B cell (primary cell): Measurements from ENCODE around the gene TSPAN16. TPM values are rescaled to one million over a fixed set of nuclear protein-coding genes. Genes with fewer than 3 reads are reported as not detected.

Experiments used
- ATAC-seq: fragments of 200-7000 bp; cut with Tn5 transposase; one replicate; pipeline ENCODE4 v1.10.0; 2021; ENCODE audit warnings: low read depth, mild to moderate bottlenecking, moderate number of reproducible peaks, moderate library complexity
- CTCF ChIA-PET: fragments of 350-600 bp; sonication (Branson Sonifier 250); formaldehyde crosslinking; loops from one replicate; lab custom pipeline; 2021; ENCODE audit warnings: antibody characterized with exemption, inconsistent platforms; lab: Charles Lee
- POLR2A ChIA-PET: fragments of 350-600 bp; sonication (Branson Sonifier 250); formaldehyde crosslinking; loops from one replicate; lab custom pipeline; 2021; ENCODE audit warnings: antibody characterized with exemption; lab: Charles Lee
- DNase-seq: peaks from one replicate; pipeline ENCODE4 v3.0.0; 2013
- H2AFZ ChIP-seq: 2 replicates; pipeline ENCODE4 v1.6.1; 2012; ENCODE audit warnings: mild to moderate bottlenecking, low read depth, low read length; ENCODE audit not compliant: insufficient read depth, poor library complexity, severe bottlenecking
- H3K27ac ChIP-seq, 2 donors: 1 replicate in 1 of 2; 2 replicates in 1 of 2; pipeline ENCODE4 v1.5.1; 2012 to 2013; ENCODE audit warnings: low read length in 2 of 2, mild to moderate bottlenecking in 2 of 2, moderate library complexity in 1 of 2
- H3K27me3 ChIP-seq, 4 experiments: fragments of 200-600 bp in 1 of 4; sonication (generic) in 1 of 4; replicated peaks in 1 of 4; 1 replicate in 2 of 4; 2 replicates in 2 of 4; pipeline versions ENCODE4 v1.6.1 to v1.7.0; 2013 to 2016; ENCODE audit warnings: low read length in 3 of 4, mild to moderate bottlenecking in 2 of 4, mixed read lengths in 1 of 4, moderate library complexity in 1 of 4; ENCODE audit not compliant: insufficient read depth in 4 of 4, control insufficient read depth in 3 of 4; ENCODE audit errors: control extremely low read depth in 1 of 4
- H3K36me3 ChIP-seq, 2 experiments: replicated peaks in 1 of 2; 1 replicate in 1 of 2; 2 replicates in 1 of 2; pipeline versions ENCODE4 v1.6.1 to v1.7.1; 2013; ENCODE audit warnings: low read length in 1 of 2; ENCODE audit not compliant: insufficient read depth in 2 of 2, control insufficient read depth in 1 of 2; ENCODE audit errors: control extremely low read depth in 1 of 2, extremely low read depth in 1 of 2
- H3K4me1 ChIP-seq, 2 donors: fragments of 200-600 bp in 1 of 2; sonication (generic) in 1 of 2; 1 replicate in 1 of 2; 2 replicates in 1 of 2; pipeline versions ENCODE4 v1.5.1 to v1.6.1; 2013 to 2017; ENCODE audit warnings: low read length in 2 of 2; ENCODE audit not compliant: control insufficient read depth in 2 of 2, insufficient read depth in 2 of 2
- H3K4me2 ChIP-seq: replicated peaks from 2 replicates; pipeline ENCODE3; 2012; ENCODE audit warnings: mild to moderate bottlenecking, low read depth, low read length; ENCODE audit not compliant: poor library complexity, severe bottlenecking
- H3K4me3 ChIP-seq, 5 experiments: fragments of 200-600 bp in 1 of 5; sonication (generic) in 1 of 5; 1 replicate in 3 of 5; 2 replicates in 2 of 5; pipeline versions ENCODE4 v1.5.1 to v1.7.0; 2011 to 2016; ENCODE audit warnings: low read length in 4 of 5, mild to moderate bottlenecking in 4 of 5, low read depth in 2 of 5, control low read depth in 1 of 5, moderate library complexity in 1 of 5; ENCODE audit not compliant: insufficient read depth in 1 of 5; ENCODE audit errors: control extremely low read depth in 1 of 5, extremely low read depth in 1 of 5
- H3K79me2 ChIP-seq: fragments of 200-600 bp; sonication (generic); one replicate; pipeline ENCODE4 v1.6.0; 2016; ENCODE audit warnings: low read length; ENCODE audit not compliant: control insufficient read depth, insufficient read depth
- H3K9ac ChIP-seq: fragments of 200-600 bp; sonication (generic); 2 replicates; pipeline ENCODE4 v1.6.1; 2017; ENCODE audit warnings: mild to moderate bottlenecking, low read length, moderate library complexity
- H3K9me3 ChIP-seq, 3 donors: one replicate each; pipeline versions ENCODE4 v1.6.1 to v1.7.1; 2013; ENCODE audit warnings: low read length in 2 of 3; ENCODE audit not compliant: control insufficient read depth in 2 of 3, insufficient read depth in 1 of 3; ENCODE audit errors: control extremely low read depth in 1 of 3
- H4K20me1 ChIP-seq: 2 replicates; pipeline ENCODE4 v1.6.0; 2012; ENCODE audit warnings: mild to moderate bottlenecking, low read length; ENCODE audit not compliant: insufficient read depth, control insufficient read depth, poor library complexity, severe bottlenecking
- H3K27ac Mint-ChIP-seq: one replicate; pipeline ENCODE4 v1.8.0; 2021; ENCODE audit warnings: mixed read lengths
- H3K27me3 Mint-ChIP-seq: one replicate; pipeline ENCODE4 v1.8.0; 2021; ENCODE audit warnings: mixed read lengths
- H3K4me1 Mint-ChIP-seq: one replicate; pipeline ENCODE4 v1.8.0; 2021; ENCODE audit warnings: mixed read lengths
- H3K4me3 Mint-ChIP-seq: one replicate; pipeline ENCODE4 v1.8.0; 2021; ENCODE audit warnings: mixed read lengths
- H3K9me3 Mint-ChIP-seq: one replicate; pipeline ENCODE4 v1.8.0; 2022; ENCODE audit warnings: mixed read lengths; ENCODE audit not compliant: insufficient read depth
- EZH2 ChIP-seq: IDR thresholded peaks from 2 replicates; pipeline ENCODE4 v1.6.1; 2012; ENCODE audit warnings: borderline replicate concordance, low read depth, mild to moderate bottlenecking, moderate library complexity, low read length; ENCODE audit not compliant: insufficient read depth, poor library complexity, severe bottlenecking
- whole genome bisulfite sequencing: methylation state at CpG from one replicate; pipeline ENCODE4 v1.1.5; 2013; ENCODE audit warnings: missing lambda C conversion rate; ENCODE audit not compliant: insufficient coverage; 5-methylcytosine and 5-hydroxymethylcytosine counted together
- intact Hi-C: fragments of 100-400 bp; cut with micrococcal nuclease; formaldehyde crosslinking; loops from one replicate; pipeline ENCODE4 v1.10.0; 2022
- polyA plus RNA-seq: library from polyadenylated mRNA; depleted of rRNA; stranded (reverse); fragments of >200 nt; gene quantifications from 2 replicates; pipeline ENCODE4 v1.2.3, GENCODE V29; 2012
- total RNA-seq, 2 donors: library from RNA; stranded (reverse); fragments of 120-200 nt in 1 of 2; gene quantifications; 1 replicate in 1 of 2; 2 replicates in 1 of 2; pipeline versions ENCODE4 v1.2.3 to v1.2.4, GENCODE V29; 2013 to 2022
- TF ChIP-seq, protein P1 (sequence below): fragments of 200-600 bp; IDR thresholded peaks from one replicate; pipeline ENCODE4 v1.8.0; 2022; ENCODE audit warnings: antibody characterized with exemption, mild to moderate bottlenecking

Gene TSPAN16
- total and polyA plus RNA-seq, 2 donors (not counting 1 experiment from before 2014, with no cell fraction given), result not detected

- intact Hi-C loops, result no loop called here
- DNase-seq (no peak), ATAC-seq (no peak)
- Mint-ChIP-seq H3K4me1 (peaks cover 43% of the 10 kb centered on the region), H3K27ac (peak overlapping the region; percentile 20), H3K27me3 (no peaks in the 10 kb centered on the region), H3K9me3 (no peaks in the 10 kb centered on the region), H3K4me3 (no peak overlapping the region)
- CTCF ChIA-PET, result interaction anchor here (0.7 to 2.1 kb wide), 3 partner anchors 23 to 61 kb away, joined by 3 to 6 read pairs (median 4); no protein-coding TSS in a partner anchor
- TF ChIP-seq, protein P1, sequence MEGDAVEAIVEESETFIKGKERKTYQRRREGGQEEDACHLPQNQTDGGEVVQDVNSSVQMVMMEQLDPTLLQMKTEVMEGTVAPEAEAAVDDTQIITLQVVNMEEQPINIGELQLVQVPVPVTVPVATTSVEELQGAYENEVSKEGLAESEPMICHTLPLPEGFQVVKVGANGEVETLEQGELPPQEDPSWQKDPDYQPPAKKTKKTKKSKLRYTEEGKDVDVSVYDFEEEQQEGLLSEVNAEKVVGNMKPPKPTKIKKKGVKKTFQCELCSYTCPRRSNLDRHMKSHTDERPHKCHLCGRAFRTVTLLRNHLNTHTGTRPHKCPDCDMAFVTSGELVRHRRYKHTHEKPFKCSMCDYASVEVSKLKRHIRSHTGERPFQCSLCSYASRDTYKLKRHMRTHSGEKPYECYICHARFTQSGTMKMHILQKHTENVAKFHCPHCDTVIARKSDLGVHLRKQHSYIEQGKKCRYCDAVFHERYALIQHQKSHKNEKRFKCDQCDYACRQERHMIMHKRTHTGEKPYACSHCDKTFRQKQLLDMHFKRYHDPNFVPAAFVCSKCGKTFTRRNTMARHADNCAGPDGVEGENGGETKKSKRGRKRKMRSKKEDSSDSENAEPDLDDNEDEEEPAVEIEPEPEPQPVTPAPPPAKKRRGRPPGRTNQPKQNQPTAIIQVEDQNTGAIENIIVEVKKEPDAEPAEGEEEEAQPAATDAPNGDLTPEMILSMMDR, result no peak
- TF ChIP-seq EZH2, result no peak
- Histone ChIP-seq H4K20me1 (no peaks in the 10 kb centered on the region), H3K4me2 (peak overlapping the region; percentile 42), H3K27ac (no peak overlapping the region), H3K4me3 (peak overlapping the region in 1 of 5 experiments; percentile 55), H3K4me1 (peaks cover 31 to 51% of the 10 kb centered on the region in 2 donors), H3K9me3 (peaks cover 0 to 5% (median 0%) of the 10 kb centered on the region in 3 donors), H3K79me2 (no peaks in the 10 kb centered on the region), H3K36me3 (peaks cover 0 to 1% of the 10 kb centered on the region in 2 experiments), H2AFZ (no peak overlapping the region), H3K9ac (no peak overlapping the region), H3K27me3 (peaks cover 0 to 5% (median 0%) of the 10 kb centered on the region in 4 experiments)
- POLR2A ChIA-PET, result interaction anchor here (0.7 kb wide), 1 partner anchor 38 kb away, joined by 4 read pairs; no protein-coding TSS in a partner anchor
- 92% methylated on average over 2 of the region's 14 CpGs for WGBS
Measured at GRCh38 chr19:11321191-11322126, 25.5 kb downstream of the TSPAN16 start.
